GM21528 (cell line): ENCODE measurements around the gene KLHL29.

Source experiments
- ATAC-seq: cut with Tn5 transposase; IDR thresholded peaks from one replicate; pipeline ENCODE4 v1.9.1; 2021; ENCODE audit warnings: mild to moderate bottlenecking, moderate library complexity; ENCODE audit not compliant: unreplicated experiment, low FRiP score

The KLHL29 gene

GRCh38 chr2:23487735-23488492 lies 102.9 kb downstream of the KLHL29 start:
- no peak for ATAC-seq

- ATAC-seq = no peak
These were observed 103.6 kb downstream of the KLHL29 start for GRCh38 chr2:23488584-23488983.

DNA sequence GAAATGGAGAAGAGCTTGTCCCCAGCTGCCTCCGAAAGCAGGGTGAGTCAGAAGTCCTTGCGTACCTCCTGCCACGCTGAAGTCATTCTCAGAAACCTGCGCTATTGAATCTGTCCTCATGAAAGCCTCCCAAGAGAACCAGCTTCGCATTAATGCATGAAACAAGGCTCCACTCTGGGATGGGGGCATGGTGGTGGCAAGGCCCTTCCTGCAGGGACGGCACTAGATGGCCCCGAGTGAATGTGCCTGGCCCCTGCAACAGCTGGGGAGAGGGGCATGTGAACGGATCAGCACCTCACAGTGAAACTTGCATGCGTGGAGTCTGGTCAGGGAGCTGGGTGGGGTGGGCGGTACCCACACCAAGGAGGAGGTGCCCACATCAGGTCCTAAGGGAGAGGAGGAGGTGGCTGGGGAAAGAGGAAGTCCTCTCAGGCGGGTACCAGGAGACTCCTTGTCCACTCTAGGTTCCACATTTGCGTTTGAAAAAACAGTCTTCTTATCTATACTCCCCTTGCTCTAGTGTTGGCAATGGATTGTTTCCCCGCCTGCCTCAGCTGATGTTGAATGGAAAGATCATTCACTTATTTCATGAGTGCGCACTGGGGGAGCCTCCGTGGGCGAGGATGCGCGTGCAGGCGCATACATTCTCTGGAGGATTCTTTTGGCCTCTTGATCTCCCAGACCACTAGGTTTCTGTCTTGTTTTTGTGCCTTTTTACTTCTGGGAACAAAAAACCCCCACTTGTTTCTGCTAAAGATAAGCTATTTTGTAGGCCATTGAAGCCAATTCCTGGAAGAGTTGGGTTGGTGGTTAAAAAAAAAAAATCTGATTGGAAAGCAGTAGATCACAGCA lies 104.7 kb downstream of the KLHL29 start:
- no peak for ATAC-seq

- no peak for ATAC-seq
These were observed 106.8 kb downstream of the KLHL29 start for GRCh38 chr2:23491591-23492336.

GRCh38 chr2:23492337-23492675 lies 107.3 kb downstream of the KLHL29 start:
- no peak for ATAC-seq

DNA sequence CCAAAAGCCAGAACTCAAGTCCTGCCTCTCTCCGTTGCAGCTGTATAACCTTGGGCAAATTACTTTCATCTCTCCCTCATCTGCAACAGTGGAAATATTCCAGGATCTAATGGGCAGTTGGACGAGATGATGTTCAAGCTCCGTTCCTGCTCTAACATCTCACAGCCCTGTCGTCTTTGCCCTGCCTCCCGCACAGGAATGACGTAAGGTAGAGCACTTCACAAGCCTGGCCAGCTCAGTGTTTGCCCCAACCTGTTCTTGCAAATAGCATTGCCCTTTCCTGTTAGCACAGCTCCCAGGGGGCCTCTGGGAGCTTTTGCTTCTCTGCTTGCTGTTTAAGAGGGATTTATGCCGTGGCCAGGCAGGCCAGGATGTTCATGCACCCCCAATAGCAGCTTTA lies 107.9 kb downstream of the KLHL29 start:
- no peak for ATAC-seq

GRCh38 chr2:23493846-23494245 lies 108.9 kb downstream of the KLHL29 start:
- no peak for ATAC-seq

DNA sequence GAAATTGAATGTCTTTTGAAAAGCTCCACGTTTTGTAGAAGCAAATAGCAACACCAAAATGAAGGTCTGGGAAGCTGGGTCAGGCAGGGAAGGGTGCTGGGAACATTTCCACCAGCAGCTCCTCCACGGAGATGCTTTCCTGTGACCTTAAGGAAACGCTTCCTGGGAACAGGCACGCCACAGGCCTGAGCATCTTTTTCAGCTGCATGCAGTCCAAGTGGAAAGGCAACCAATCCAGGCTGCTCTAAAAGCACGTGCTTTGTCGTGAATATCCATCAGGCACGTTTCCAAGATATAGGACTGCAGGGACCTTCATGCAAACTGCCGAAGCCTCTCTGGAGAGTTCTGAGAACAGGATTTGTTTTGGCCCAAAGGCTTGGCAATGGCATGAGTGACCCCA lies 109.3 kb downstream of the KLHL29 start:
- no peak for ATAC-seq

GRCh38 chr2:23495661-23496114 lies 110.7 kb downstream of the KLHL29 start:
- no peak for ATAC-seq

DNA sequence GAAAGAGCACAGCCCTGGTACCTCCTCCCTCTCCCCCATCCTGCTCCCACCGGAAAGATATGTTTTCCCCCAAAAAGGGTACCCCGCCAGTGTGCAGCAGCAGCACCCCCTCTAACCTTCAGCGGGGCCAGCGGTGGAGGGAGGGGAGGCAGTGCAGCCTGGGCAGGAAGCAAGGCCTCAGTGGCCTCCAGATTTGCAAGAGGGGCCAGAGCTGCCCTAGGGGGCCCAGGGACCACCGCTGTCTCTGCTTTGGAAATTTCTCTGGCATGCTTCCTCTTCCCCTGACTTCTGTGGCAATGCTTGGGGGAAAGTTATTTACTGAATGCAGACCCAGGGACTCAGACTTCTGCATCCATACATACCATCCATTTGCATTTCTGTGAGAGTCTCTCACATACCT lies 111.5 kb downstream of the KLHL29 start:
- no peak for ATAC-seq

DNA sequence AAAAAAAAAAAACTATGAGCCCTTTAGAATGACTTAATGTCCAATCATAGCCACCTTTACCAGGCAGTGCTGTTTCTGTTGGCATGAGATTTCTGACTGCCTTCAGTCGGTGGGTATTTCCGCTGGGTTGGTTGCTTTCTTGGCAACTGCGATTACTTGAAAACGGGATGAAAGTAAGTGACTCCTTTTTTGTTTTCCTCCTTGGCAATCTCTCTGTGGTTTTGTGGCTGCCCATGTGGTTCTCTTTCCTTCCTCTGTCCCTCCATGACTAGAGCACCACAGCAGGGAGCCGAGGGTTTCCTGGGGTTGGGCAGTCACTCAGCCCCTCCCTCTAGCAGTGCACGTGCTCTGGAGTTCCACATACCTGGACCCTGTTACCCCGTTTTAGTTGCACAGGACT lies 112.1 kb downstream of the KLHL29 start:
- ATAC-seq = no peak

GRCh38 chr2:23497536-23497935 lies 112.6 kb downstream of the KLHL29 start:
- ATAC-seq = no peak

- ATAC-seq = no peak
These were observed 114.0 kb downstream of the KLHL29 start for GRCh38 chr2:23498943-23499342.

GRCh38 chr2:23499439-23499838 lies 114.5 kb downstream of the KLHL29 start:
- no peak for ATAC-seq

GRCh38 chr2:23500836-23501235 lies 115.9 kb downstream of the KLHL29 start:
- no peak for ATAC-seq

GRCh38 chr2:23502096-23502495 lies 117.1 kb downstream of the KLHL29 start:
- no peak for ATAC-seq

DNA sequence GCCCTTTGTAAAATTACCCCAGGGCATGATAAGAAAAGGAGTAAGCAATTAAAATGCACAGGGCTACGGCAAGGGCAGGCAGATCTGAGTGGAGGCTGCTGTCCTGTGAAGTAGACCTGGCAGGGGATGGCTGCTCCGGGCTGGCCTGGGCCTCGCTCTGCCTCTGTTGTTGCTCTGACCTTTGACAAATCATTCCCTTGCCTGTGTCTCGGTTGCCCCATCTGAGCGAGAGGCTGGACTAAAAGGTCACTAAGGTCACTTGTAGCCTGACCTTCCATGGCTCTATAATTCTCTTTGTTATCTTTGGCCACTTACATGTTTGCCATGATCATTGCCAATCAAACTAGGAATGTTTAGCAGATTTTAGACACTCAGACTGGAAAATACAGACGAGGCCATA lies 118.1 kb downstream of the KLHL29 start:
- ATAC-seq = no peak

- no peak for ATAC-seq
These were observed 118.7 kb downstream of the KLHL29 start for GRCh38 chr2:23503682-23504081.

DNA sequence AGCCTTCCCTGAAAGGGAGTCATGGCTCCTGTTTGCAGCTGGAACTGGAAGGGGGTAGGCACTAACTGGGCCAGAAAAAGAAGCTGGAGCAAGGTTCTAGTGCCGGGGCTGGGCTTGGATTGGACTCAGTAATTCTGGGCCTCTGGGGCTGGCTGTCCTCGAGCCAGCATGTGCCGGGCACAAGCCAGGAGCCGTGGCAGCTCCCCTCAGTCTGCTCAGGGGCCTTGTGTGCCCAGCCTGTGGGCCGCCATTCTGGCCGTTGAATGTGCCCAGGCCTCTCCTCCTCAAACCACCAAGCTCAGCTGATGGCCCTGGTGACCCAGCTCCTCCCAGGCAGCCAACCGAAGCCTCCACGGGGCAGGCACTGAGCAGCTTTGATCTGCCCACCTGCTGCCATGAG lies 119.6 kb downstream of the KLHL29 start:
- no peak for ATAC-seq

GRCh38 chr2:23505218-23505983 lies 120.4 kb downstream of the KLHL29 start:
- no peak for ATAC-seq
